Kidney epithelial cell (primary cell): Measurements from ENCODE around the gene CHST9. TPM values are rescaled to one million over a fixed set of nuclear protein-coding genes. Genes with fewer than 3 reads are reported as not detected.

Experiments
- DNase-seq: peaks from one replicate; pipeline ENCODE4 v3.0.0-alpha.2; 2010; ENCODE audit warnings: low read depth
- H3K27me3 ChIP-seq: 2 replicates; pipeline ENCODE4 v1.6.0; 2011; ENCODE audit warnings: low read length; ENCODE audit not compliant: control insufficient read depth, insufficient read depth
- H3K36me3 ChIP-seq: 2 replicates; pipeline ENCODE4 v1.5.1; 2011; ENCODE audit warnings: low read length; ENCODE audit not compliant: control insufficient read depth, insufficient read depth
- H3K4me3 ChIP-seq: 2 replicates; pipeline ENCODE4 v1.5.1; 2011; ENCODE audit warnings: low read depth, mild to moderate bottlenecking, control low read depth, low read length
- CTCF ChIP-seq: IDR thresholded peaks from 2 replicates; pipeline ENCODE4 v1.5.1; 2011; ENCODE audit warnings: mild to moderate bottlenecking, moderate library complexity, low read length, control low read depth, inconsistent platforms; ENCODE audit not compliant: insufficient read depth, poor library complexity, severe bottlenecking
- total RNA-seq: library from RNA; depleted of rRNA; stranded (reverse); fragments of >200 nt; gene quantifications from 2 replicates; pipeline ENCODE4 v1.2.3, GENCODE V29; 2015

CHST9 gene
- total RNA-seq, 1 donor from 2014 or later = 0.08 TPM

GRCh38 chr18:26902291-26902690, 282.8 kb downstream of the CHST9 start:
- no peak for TF ChIP-seq CTCF
- no peaks in the 10 kb centered on the region for H3K36me3 ChIP-seq
- no peaks in the 10 kb centered on the region for H3K27me3 ChIP-seq
- no peak overlapping the region for H3K4me3 ChIP-seq
- no peak for DNase-seq

GRCh38 chr18:26901020-26901419, 284.1 kb downstream of the CHST9 start:
- no peak for DNase-seq
- Histone ChIP-seq H3K36me3 (no peaks in the 10 kb centered on the region), H3K27me3 (no peaks in the 10 kb centered on the region), H3K4me3 (no peak overlapping the region)
- TF ChIP-seq CTCF = no peak

- Histone ChIP-seq H3K4me3 (no peak overlapping the region), H3K27me3 (no peaks in the 10 kb centered on the region), H3K36me3 (no peaks in the 10 kb centered on the region)
- no peak for DNase-seq
- no peak for TF ChIP-seq CTCF
These were observed 290.7 kb downstream of the CHST9 start for GRCh38 chr18:26894426-26894825.

- H3K4me3 ChIP-seq = no peak overlapping the region
- no peaks in the 10 kb centered on the region for H3K36me3 ChIP-seq
- no peak for TF ChIP-seq CTCF
- DNase-seq = no peak
- H3K27me3 ChIP-seq = no peaks in the 10 kb centered on the region
These were observed 291.1 kb downstream of the CHST9 start for GRCh38 chr18:26893996-26894395.

- no peak for TF ChIP-seq CTCF
- Histone ChIP-seq H3K4me3 (no peak overlapping the region), H3K27me3 (no peaks in the 10 kb centered on the region), H3K36me3 (no peaks in the 10 kb centered on the region)
- DNase-seq = no peak
These were observed 296.8 kb downstream of the CHST9 start for GRCh38 chr18:26888259-26888658.

GRCh38 chr18:26875040-26875654, 310.0 kb downstream of the CHST9 start:
- no peaks in the 10 kb centered on the region for H3K27me3 ChIP-seq
- H3K4me3 ChIP-seq = no peak overlapping the region
- no peak for TF ChIP-seq CTCF
- no peaks in the 10 kb centered on the region for H3K36me3 ChIP-seq
- no peak for DNase-seq
